HG02870 (cell line): ENCODE measurements around the gene DRD2.
A peak's percentile ranks its signal among the peaks of the same experiment; 100 is the strongest.

ENCODE experiments used
- ATAC-seq: cut with Tn5 transposase; IDR thresholded peaks from one replicate; pipeline ENCODE4 v1.9.1; 2021; ENCODE audit warnings: mild to moderate bottlenecking, moderate library complexity; ENCODE audit not compliant: unreplicated experiment

DRD2 gene

DNA sequence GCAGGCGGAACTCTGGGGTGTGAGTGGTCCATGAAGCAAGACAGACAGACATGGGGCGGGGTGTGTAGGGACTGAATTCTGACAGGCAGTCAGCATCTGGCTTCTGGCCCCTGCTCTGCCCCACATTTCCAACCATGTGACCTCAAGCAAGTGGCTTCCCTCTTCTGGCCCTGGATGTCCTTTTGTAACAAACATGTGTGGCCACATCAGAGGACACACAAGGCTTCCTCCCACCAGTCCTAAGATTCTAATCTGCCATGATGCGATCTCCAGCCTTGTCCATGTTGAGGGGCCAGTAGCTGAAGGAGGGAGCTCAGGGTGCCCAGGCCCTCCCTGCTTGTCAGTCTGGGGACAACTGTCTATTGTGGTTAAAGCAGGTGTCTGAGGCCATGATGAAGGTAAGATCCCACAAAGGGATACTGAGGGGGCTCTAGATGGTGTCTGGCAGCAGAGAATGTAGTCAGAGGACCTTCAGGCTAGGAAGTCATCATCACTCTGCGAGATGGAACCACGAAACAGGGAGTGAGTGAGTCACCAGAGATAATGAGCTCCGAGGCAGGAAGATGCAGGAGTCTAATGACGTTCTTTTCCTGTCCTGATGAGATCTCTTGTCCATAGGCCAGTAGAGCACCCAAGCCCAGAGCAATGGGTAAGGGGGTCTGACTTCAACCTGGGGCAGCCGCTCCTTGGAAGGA, 27.4 kb downstream of the DRD2 start:
- no peak for ATAC-seq

DNA sequence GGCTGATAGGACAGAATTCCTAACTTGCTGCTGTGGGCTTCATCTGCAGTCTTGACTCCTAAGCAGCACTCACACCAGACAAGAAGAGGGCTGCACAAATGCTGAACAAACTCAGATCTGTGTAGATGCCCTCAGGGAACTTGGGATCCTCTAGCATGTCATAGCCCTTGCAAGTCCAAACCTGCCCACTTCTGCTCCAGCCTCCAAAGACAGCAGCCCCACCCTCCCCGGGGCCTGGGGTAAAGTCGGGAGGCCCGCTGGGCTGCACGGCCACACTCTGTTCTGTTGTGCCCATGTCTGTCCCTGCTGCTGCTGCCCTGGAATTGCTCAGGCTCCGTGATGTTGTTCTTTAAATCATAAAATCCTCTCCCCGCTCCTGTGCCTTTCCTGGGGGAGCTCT, 28.3 kb downstream of the DRD2 start:
- ATAC-seq = no peak

DNA sequence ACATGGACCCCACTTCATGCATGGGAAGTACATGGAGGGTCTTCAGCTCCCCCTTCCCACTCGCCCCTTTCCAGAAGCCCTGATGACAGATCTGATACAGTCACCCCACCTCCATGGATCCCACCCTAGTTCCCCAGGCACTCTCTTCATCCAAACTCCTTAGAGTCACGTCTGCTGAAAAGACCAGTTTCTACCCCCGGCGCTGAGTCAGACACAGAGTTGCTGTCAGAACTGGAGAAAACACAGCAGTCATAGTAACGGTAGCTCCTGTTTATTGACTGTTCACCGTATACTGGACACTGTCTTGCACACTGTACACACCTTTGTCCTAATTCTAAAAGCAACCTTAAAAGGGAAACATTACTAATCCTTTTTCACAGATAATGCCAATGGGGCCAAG, 29.1 kb downstream of the DRD2 start:
- peak; percentile 92 for ATAC-seq

DNA sequence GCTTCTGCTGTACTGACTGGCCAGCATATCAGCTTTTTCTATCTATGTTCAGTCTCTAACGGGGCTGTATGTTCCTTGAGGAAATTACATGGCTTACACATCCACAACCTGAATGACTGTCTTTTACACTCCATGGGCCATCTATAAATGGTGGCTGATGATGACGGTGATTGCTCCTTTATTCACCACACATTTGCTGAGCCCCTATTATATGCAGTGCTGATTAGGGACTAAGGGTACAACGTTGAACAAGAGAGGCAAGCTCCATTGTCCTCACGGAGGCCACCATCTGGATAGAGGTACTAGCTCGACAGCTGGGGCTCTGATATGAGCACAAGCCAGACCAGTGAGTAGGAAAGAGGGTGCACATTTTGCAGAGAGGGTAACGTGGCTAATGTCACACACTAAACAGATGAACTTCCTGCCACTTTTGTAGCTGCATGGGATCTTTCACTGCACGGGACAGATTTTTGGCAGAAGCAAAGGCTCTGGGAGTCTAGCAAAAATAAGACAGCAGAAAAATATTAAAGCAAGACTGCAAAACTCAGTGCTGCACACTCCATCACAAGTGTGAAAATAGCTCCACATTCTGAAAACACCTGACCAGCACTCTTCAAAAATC, 30.6 kb downstream of the DRD2 start:
- no peak for ATAC-seq

DNA sequence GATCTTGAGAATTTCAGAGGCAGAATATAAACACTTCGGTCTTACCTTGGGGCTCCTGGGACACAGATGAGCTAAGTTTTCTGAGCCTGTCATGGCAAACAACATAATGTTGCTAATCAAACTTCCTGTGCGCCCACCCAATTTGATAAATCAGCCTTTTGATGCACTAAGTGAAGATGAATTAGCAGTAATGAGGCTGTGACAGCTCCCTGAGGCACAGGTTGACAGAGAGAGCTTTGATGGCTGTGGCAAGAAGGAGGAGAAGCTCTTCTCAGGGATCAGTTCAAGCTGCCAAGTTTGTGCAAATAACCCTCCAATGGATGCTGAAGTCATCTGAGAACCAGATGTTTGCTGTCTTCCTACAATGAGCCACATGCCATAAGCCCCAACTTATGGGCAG, 34.4 kb downstream of the DRD2 start:
- ATAC-seq = no peak

DNA sequence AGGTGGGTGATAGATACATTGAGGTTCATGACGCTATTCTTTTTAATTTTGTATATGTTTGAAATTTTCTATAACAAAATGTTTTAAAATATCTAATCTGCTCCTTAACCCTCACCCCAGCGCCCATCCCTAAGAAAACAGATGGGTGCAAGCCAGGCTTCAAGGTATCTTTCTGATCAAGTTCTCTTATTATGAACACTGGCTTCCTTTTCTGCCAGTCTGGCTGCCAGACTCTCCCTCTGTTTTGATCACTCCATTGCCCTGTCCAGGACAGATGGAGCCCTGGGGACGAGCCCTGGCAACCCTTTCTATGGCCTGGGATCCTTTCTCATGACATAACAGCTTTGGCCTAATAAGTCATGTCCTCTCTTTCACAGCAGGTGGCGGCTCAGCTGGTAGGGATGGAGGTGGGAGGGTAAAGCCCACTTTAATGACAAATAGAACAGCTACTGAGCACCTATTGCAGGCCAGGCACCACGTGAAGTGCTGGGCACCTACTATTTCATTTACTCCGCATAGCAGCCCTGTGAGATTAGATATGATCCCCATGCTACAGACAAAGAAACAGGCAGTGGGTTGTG, 38.4 kb downstream of the DRD2 start:
- no peak for ATAC-seq

DNA sequence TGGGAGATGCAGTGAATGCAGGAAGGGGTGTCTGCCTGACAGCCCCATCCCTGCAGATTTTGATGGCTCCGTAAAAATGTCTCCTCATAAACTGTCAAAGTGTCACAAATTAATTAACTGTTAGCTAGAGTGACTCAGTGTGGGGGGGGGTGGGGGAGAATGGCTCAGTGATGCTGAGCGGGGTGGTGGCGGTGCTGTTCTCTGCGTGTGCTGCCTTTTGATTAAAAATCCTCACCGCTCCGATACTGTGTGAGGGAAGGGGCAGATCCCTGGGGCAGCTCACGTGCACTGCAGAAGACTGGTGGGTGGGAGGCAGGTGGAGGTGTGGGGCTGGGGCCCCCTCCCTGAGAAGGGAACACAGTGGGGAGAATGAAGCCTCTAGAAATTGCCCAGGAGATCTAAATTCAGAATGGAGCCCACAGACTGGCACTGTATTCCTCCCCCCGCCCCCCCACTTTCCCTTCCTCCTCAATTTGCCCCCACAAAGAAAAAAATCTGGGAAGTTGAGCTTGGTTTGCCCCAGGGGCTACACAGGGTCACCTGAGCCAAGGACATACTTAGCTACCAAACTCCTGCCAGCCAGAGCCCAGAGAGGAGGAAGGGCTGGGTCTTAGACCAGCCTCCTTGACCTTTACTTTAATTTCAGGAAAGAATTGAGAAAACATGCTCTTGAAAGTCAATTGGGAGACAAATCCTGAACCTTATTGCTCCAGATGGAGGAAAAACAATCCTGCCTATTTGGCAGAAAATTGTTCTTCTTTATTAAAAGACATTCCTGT, 39.8 kb downstream of the DRD2 start:
- no peak for ATAC-seq

DNA sequence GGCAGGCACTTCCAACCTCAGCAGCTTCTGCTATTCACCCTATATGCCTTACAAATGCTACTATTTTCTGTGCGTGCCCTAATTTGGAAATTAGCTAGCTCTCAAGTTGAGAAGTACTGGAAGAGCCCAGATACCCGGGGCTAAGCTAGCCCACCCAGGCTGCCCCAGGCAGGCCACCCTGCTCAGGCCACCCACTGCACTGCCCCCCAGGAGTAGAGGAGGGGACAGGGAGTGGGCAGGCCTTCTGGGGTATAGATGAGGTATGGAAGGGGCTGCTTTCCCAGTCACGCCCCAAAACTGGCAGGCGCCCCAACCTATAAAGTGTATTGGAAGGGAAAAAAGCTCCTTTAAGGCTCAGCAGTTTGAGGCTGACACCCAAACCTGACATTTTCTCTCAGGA, 43.5 kb downstream of the DRD2 start:
- no peak for ATAC-seq

DNA sequence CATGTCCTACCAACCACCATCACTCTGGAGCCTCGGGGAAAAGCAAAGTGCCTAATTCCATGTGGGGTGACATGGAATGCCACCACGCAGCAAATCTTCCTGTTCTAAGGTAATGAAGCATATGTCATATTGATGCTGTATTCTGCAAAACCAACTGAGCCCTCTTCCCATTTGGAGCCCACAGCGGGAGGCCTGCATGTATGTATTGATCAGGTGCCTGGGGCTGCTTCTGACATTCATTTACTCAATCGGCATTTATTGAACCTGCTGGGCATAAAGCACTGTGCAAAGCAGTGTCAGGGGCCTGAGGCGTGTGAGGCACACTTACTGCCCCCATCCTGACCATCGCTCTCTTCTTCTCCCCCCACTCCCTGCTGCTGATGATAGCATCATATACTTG, 48.5 kb downstream of the DRD2 start:
- no peak for ATAC-seq

DNA sequence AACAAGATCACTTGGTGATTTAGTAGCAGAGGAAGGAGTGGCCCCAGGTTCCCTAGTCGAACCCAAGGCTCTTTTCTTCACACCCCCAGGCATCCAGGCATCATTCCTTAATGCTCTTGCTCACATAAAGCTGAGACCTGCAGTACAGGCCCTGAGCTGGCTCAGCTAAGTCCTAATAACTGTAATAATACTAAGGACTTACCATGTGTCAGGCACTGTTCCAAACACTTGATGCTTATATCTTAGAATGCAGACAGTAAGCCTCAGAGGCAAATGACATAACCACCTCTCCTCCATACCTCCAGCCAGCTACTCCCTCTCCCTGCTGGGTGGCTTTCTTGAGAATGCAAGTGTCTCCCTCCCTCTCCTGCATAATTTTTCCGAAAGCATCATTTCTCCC, 54.4 kb downstream of the DRD2 start:
- ATAC-seq = no peak

DNA sequence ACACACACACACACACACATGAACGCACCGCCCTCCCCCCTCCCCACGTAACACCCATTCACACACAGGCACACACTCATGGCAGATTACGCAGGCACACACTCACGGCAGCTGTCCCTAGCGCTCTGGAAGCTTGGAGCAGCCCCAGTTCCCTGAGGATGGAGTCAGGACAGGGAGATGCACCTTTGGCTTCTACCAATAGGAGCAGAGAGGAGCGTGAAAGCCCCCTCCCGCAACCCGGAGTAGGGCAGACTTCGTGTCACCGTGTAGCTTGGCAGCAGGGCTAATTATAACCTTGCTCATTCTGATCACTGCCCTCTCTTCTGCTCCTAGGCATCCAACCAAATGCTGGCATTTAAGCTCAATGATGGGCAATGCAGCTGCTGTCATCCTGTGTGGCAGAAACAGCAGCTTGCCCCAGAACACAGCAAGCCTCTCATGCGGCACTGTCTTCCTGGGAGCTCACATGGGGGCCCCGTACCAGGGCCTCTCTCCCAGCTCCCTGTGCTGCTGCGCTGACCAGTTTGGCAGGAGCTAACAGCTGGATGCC, 55.7 kb downstream of the DRD2 start:
- ATAC-seq = no peak

DNA sequence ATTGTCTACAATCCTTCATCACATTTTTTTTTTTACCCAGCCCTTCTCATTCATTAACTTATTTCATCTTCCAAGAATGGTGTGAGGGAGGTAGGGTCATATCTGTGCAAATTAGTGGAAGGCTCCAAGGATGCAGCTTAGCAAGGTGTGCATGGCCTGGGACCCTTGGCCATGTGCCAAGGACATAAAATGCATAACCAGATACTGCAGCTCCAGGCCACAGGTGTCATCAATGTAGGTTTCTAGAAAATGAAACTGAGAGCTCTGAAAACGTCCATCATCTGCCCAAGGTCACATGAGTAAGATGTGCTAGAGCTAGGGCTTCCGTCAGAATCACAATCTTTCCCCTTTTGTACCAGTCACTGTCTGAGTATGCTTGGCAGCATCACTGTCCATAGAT, 57.8 kb downstream of the DRD2 start:
- peak; percentile 86 for ATAC-seq

DNA sequence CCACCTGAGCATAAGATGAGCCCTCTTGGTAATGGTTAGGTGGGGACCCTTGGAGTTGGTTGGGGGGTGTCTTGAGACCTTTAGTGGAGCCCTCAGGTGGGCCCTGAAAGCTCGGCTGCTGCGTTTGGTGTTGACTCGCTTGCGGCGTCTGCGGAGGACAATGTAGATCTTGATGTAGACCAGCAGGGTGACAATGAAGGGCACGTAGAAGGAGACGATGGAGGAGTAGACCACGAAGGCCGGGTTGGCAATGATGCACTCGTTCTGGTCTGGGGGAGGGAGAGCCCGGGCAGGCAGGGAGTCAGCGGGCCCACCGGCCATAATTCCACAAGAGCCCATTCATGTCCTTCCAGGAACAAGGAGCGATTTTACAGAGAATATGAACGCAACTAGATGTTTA, 59.9 kb downstream of the DRD2 start:
- ATAC-seq = no peak

DNA sequence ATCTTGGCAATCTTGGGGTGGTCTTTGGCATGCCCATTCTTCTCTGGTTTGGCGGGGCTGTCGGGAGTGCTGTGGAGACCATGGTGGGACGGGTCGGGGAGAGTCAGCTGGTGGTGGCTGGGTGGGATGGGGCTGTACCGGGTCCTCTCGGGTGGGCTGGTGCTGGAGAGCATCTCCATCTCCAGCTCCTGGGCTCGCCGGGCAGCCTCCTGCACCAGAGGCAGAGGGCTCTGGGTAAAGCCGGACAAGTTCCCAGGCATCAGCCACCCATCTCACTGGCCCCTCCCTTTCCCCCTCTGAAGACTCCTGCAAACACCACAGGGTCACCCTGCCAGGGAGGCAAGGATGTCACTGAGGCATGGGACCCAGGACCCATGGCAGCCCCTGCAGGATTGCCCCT, 62.5 kb downstream of the DRD2 start:
- no peak for ATAC-seq

DNA sequence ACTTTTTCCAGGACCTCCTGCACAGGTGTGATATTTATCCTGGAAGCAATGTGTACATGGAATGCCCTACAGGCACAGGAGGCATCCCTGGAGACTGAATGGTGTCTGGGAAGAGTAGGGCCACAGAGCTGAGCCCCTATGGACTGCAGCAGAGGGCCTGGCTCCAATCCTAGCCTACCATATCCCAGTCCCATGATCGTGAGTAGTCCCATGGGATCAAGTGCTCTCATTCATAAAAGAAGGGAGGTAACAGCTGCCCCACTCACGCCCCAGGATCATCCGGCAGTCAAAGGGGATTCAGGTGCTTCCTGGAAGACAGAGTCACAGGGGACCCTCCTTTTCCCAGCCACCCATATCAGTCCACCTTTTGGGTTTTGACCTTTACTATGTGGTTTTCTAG, 63.7 kb downstream of the DRD2 start:
- no peak for ATAC-seq

DNA sequence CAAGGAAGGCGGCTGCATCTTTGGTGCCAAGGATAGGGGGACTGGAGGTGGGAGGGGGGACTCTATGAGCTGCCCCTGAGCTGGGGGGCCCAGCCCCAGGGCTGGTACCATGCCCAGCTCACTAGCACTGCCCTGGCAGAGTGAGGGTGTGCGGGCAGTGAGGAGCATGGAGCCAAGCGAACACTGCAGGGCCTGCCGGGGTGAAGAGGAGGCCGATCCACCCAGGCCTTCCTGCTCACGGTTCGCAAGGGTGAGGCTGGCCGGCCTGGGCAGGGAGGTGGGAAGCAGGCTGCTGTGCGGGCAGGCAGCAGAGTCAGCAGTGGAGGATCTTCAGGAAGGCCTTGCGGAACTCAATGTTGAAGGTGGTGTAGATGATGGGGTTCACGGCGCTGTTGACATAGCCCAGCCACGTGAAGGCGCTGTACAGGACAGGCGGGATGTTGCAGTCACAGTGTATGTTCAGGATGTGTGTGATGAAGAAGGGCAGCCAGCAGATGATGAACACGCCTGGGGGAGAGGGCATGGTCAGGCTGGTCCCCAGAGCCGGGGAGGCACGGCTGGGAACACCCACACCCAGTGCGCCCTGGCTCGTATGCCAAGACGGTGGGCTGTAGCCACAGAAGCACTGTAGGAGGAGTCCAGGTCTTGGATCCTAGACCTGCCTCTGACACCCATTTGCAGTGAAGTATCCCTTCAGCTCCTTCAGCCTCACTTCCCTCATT, 64.6 kb downstream of the DRD2 start:
- no peak for ATAC-seq

DNA sequence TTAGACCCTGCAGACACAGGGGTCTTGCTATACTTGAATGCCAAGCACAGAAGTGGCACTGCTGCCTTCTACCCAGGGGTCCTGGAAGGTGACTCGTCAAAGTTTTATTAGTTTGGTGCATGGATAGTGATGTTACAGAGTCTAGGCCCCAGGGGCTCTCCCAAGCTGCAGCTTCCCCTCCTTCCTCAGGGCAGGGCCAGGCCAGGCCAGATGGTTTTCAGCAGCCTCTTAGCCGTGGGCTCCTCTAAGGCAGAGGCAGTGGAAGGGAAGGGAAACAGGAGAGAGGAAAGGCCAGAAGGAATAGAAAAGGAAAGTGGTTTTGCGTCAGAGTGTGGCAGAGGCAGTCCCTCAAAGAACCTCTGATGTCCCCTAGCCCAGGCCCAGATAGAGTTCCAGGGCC, 65.7 kb downstream of the DRD2 start:
- no peak for ATAC-seq

DNA sequence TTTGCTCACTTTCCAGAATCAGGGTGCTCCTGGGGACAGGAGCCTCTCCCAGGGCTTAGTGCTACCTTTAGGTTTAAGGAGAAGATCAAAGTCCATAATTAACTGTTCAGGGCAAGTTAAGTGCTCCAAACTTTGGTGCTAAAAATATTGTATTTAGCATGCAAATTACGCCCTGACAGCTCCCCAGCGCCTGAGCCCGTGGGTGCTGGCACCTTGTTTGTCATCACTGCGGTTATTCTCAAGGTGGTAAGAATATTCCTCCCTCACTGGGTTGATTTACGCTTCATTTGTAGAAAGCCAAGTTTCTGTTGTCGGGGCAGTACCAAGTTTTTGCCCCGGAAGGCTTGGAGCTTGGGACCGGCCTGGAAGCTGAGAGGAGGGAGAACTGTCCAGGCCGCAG, 66.3 kb downstream of the DRD2 start:
- ATAC-seq = no peak

DNA sequence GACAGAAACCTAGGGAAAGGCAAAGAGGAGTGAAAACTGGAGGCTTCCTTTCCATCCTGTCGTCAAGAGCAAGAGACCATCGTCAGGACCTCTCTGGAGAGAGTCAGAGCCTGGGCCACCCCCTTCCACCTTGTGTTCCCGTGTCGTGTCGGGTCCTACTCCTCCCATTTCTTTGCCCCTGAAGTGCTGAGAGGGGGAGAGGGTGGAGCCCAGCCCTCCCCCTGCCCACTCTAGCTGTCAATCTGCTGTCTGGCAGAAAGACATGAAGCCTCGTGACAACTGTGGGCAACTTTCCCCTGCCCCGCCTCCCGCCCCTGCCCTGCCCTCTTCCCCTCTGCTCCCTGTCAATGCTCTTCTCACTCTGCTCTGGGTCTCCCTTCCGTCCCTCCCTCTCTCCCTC, 67.0 kb downstream of the DRD2 start:
- no peak for ATAC-seq

DNA sequence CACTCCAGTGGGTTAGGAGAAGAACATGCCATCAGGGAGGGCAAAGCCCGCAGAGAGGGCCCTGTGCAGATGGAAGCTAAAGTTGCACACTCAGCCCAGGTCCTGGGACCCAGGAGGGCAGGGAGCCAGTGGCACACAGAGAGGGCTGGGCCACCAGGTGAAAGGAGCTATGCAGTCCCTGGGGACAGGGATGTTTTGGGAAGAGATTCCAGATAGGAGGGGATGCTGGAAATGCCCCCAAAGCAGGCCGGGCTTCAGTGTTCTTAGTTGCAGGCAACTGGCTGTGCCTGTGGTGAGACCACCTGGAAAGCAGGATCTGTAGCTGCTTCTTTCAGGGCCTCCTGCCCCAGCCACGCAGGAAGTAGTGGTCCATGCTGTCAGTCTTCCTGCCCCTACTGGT, 68.0 kb downstream of the DRD2 start:
- no peak for ATAC-seq
